ENCODE data around the gene NXPH2.
A peak's percentile ranks its signal among the peaks of the same experiment; 100 is the strongest.

Gene NXPH2

DNA sequence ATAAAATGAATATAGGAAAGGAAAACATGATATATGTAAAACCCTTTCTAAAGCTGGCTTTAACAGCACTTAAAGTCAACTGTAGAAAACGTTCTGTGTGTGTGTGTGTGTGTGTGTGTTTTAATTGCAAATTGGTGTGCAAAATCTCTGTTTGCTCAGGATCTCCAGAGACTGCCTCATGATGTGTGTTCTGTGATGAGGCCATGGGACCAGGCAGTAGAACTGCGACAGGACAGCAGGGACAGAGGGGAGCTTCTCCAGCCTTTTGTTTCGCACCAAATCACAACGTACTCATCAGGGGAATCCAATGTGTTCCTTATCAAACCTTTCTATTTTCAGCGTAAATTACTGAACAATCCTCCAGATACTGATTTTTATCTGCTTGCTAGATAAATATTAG, 66.7 kb downstream of the NXPH2 start:
- peaks cover 12% of the 10 kb centered on the region for H3K27me3 Mint-ChIP-seq (ENCODE audit: low read depth)
- H3K9me3 Mint-ChIP-seq: no peaks in the 10 kb centered on the region
- H3K36me3 Mint-ChIP-seq (ENCODE audit: low read depth): no peaks in the 10 kb centered on the region
- TF ChIP-seq, protein P1, sequence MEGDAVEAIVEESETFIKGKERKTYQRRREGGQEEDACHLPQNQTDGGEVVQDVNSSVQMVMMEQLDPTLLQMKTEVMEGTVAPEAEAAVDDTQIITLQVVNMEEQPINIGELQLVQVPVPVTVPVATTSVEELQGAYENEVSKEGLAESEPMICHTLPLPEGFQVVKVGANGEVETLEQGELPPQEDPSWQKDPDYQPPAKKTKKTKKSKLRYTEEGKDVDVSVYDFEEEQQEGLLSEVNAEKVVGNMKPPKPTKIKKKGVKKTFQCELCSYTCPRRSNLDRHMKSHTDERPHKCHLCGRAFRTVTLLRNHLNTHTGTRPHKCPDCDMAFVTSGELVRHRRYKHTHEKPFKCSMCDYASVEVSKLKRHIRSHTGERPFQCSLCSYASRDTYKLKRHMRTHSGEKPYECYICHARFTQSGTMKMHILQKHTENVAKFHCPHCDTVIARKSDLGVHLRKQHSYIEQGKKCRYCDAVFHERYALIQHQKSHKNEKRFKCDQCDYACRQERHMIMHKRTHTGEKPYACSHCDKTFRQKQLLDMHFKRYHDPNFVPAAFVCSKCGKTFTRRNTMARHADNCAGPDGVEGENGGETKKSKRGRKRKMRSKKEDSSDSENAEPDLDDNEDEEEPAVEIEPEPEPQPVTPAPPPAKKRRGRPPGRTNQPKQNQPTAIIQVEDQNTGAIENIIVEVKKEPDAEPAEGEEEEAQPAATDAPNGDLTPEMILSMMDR (IDR thresholded peaks at IDR 0.05; ENCODE audit: unreplicated experiment in 3 of 3): no peak
- H3K27ac Mint-ChIP-seq: no peak overlapping the region
- H3K4me1 Mint-ChIP-seq: peaks cover 22% of the 10 kb centered on the region
- no peak overlapping the region for H3K4me3 Mint-ChIP-seq

DNA sequence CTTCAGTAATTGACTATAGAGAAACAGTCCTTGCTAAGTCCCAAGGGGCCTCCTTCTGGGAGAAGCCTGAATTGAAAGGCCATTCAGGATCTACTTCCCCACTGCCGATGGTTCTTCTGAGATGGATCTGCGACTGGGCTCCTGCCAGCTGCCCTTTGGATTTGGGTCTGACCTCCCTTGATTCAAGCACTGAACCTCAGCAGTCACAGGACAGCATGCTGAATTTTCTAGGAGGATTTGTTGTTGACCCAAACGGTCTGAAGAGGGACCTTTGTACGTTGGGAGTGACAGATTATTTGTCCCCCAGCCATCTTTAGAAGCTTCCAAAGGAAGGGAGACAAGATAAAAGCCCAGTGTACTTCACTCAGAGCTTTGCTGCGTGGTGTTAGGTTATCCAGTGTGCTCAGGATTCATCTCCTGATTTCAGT, 67.1 kb downstream of the NXPH2 start:
- Mint-ChIP-seq H3K36me3 (ENCODE audit: low read depth) (no peaks in the 10 kb centered on the region), H3K27me3 (ENCODE audit: low read depth) (peaks cover 12% of the 10 kb centered on the region), H3K27ac (no peak overlapping the region), H3K4me3 (no peak overlapping the region), H3K4me1 (peaks cover 26% of the 10 kb centered on the region), H3K9me3 (no peaks in the 10 kb centered on the region)
- TF ChIP-seq, protein P1 (IDR thresholded peaks at IDR 0.05; ENCODE audit: unreplicated experiment in 3 of 3): no peak

DNA sequence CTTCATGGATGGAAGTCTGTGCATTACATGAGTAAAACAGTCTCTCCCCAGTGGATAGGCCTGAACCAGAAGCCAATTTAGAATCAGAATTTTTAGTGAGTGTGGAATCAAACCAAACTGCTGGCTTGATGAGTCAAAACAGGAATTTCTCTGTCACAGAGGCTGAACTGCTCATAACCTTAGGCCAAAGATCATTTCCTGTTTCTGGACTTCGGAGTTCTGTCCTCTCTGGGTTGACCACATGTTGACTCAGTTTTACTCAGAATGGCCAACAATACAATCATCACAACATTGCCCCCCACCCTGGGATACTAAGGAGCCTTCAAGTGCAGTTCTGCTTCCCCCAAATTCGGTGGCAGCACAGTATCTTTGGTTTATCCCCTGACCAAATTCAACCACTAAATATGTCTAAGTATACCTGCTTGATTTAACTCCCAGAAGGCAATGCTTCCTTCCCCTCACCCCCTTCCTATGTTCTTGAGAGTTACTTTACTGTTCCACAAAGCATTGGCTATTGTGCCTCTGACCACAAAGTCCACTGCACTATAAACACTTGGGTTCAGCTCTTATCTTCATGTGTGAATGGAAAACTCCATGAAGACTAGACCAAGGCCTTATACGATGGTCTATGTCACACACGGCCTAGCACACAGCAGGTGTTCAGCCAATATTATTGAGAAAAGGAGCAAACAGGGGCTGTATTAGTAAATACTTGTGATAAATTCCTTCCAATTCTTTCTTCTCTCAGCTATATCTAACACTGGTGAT, 67.8 kb downstream of the NXPH2 start:
- TF ChIP-seq, protein P1 (IDR thresholded peaks at IDR 0.05; ENCODE audit: unreplicated experiment in 3 of 3): no peak
- Mint-ChIP-seq H3K9me3 (no peaks in the 10 kb centered on the region), H3K4me3 (no peak overlapping the region), H3K36me3 (ENCODE audit: low read depth) (no peaks in the 10 kb centered on the region), H3K27ac (no peak overlapping the region), H3K27me3 (ENCODE audit: low read depth) (peaks cover 12% of the 10 kb centered on the region), H3K4me1 (peaks cover 33% of the 10 kb centered on the region)

DNA sequence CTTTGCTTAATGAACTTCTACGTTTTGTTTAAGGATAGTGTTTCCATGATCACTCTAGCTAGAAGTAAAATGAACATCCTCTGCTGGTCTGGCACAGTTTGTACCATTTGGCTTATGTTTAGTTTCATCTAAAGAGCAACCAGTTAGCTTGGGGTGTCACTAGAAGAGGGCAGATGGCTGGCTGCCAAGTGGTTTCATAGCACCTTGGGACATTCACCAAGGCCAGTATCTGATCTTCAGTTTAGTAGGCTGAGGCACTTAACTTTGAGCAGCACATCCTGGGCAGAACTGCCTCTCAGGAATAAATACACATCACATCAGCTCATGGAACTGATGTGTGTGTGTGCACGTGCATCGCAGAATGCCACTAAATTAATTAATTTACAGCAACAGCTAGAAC, 68.4 kb downstream of the NXPH2 start:
- peaks cover 37% of the 10 kb centered on the region for H3K4me1 Mint-ChIP-seq
- H3K9me3 Mint-ChIP-seq: no peaks in the 10 kb centered on the region
- no peak overlapping the region for H3K27ac Mint-ChIP-seq
- H3K27me3 Mint-ChIP-seq (ENCODE audit: low read depth): peaks cover 12% of the 10 kb centered on the region
- no peak overlapping the region for H3K4me3 Mint-ChIP-seq
- TF ChIP-seq, protein P1 (IDR thresholded peaks at IDR 0.05; ENCODE audit: unreplicated experiment in 3 of 3): no peak
- H3K36me3 Mint-ChIP-seq (ENCODE audit: low read depth): no peaks in the 10 kb centered on the region

DNA sequence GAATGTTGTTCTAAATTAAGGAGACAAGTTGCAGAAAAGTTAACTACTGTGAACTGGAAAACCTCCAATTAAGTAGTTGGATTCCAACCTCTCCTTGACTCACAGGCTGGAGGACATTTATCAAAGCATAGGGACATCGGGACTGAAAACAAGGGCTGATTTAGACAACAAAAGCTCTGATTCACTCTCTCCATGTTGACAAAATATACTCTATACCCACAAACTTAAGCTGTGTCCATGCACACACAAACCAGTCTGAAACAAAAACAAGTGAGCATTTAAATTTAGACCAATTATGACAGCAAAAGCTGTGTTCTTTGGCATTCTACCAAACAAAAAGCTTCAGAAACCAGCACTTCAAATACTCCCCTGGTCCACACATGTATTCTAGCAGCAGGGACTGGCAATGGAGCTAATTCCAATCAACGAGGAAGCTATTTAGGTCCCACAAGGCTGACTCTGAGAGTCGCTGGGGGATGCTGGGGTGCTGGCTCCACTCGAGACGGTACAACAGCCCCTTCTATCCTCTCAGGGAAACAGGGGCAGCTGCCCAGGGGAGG, 71.4 kb downstream of the NXPH2 start:
- peaks cover 42% of the 10 kb centered on the region for H3K4me1 Mint-ChIP-seq
- H3K9me3 Mint-ChIP-seq: no peaks in the 10 kb centered on the region
- H3K4me3 Mint-ChIP-seq: peak overlapping the region in 1 of 3 experiments; percentile 24
- H3K27me3 Mint-ChIP-seq (ENCODE audit: low read depth): peaks cover 12% of the 10 kb centered on the region
- no peaks in the 10 kb centered on the region for H3K36me3 Mint-ChIP-seq (ENCODE audit: low read depth)
- peak overlapping the region; percentile 54 to 66 (median 65) for H3K27ac Mint-ChIP-seq
- TF ChIP-seq, protein P1 (IDR thresholded peaks at IDR 0.05; ENCODE audit: unreplicated experiment in 3 of 3): no peak

All from nephron (organoid).